Esophagus muscularis mucosa (tissue), 4 donors: Measurements from ENCODE around the gene LCN6. TPM values are rescaled to one million over a fixed set of nuclear protein-coding genes. Genes with fewer than 3 reads are reported as not detected.

Experiments used
- DNase-seq: peaks from one replicate; pipeline ENCODE4 v3.0.0-alpha.2; 2017; ENCODE audit errors: extremely low spot score
- H3K27ac ChIP-seq, 4 donors: fragments of 200-600 bp; sonication (generic); replicated peaks in 1 of 4; 1 replicate in 3 of 4; 2 replicates in 1 of 4; pipeline ENCODE4 v1.5.1; 2016 to 2019; ENCODE audit warnings: mild to moderate bottlenecking in 1 of 4
- H3K27me3 ChIP-seq, 4 donors: fragments of 200-600 bp; sonication (generic); one replicate each; pipeline versions ENCODE4 v1.5.1 to v1.6.0; 2016 to 2019
- H3K36me3 ChIP-seq, 4 donors: fragments of 200-600 bp; sonication (generic); one replicate each; pipeline ENCODE4 v1.5.1; 2016 to 2019
- H3K4me1 ChIP-seq, 4 donors: fragments of 200-600 bp; sonication (generic); one replicate each; pipeline ENCODE4 v1.5.1; 2016 to 2019
- H3K4me3 ChIP-seq, 4 donors: fragments of 200-600 bp; sonication (generic); 1 replicate in 2 of 4; 2 replicates in 2 of 4; pipeline ENCODE4 v1.5.1; 2016 to 2019; ENCODE audit warnings: mild to moderate bottlenecking in 4 of 4, moderate library complexity in 1 of 4
- H3K9me3 ChIP-seq, 4 donors: fragments of 200-600 bp; sonication (generic); 1 replicate in 3 of 4; 2 replicates in 1 of 4; pipeline ENCODE4 v1.5.1; 2016 to 2019
- CTCF ChIP-seq, 3 experiments: fragments of 200-600 bp in 2 of 3; fragments of 450-650 bp in 1 of 3; sonication (generic) in 2 of 3; IDR thresholded peaks; one replicate each; pipeline ENCODE4 v1.5.1; 2017 to 2019; ENCODE audit warnings: antibody characterized with exemption in 3 of 3, mild to moderate bottlenecking in 2 of 3, moderate library complexity in 1 of 3
- EP300 ChIP-seq: sonication (generic); formaldehyde crosslinking; IDR thresholded peaks from one replicate; pipeline ENCODE4 v1.6.1; 2017; ENCODE audit warnings: antibody characterized with exemption
- POLR2A ChIP-seq: fragments of 450-650 bp; IDR thresholded peaks from one replicate; pipeline ENCODE4 v1.6.1; 2017; ENCODE audit warnings: antibody characterized with exemption, moderate library complexity, mild to moderate bottlenecking, low read depth
- POLR2AphosphoS5 ChIP-seq, 2 donors: sonication (generic); formaldehyde crosslinking; IDR thresholded peaks; one replicate each; pipeline ENCODE4 v1.6.1; 2017; ENCODE audit warnings: antibody characterized with exemption in 2 of 2
- WGBS: methylation state at CpG from one replicate; pipeline ENCODE4 v1.1.5; 2018; 5-methylcytosine and 5-hydroxymethylcytosine counted together
- intact Hi-C: fragments of 100-400 bp; cut with DNase I; formaldehyde crosslinking; loops from one replicate; pipeline ENCODE4 v1.15.1; 2023
- total RNA-seq, 4 donors: library from RNA; depleted of rRNA; stranded (reverse); fragments of >200 nt; gene quantifications; one replicate each; pipeline versions ENCODE4 v1.1.0 to v1.2.1, GENCODE V29; 2016

Gene LCN6
- total RNA-seq, 4 donors from 2014 or later: 12.5 to 32.0 (median 23.9) TPM

DNA sequence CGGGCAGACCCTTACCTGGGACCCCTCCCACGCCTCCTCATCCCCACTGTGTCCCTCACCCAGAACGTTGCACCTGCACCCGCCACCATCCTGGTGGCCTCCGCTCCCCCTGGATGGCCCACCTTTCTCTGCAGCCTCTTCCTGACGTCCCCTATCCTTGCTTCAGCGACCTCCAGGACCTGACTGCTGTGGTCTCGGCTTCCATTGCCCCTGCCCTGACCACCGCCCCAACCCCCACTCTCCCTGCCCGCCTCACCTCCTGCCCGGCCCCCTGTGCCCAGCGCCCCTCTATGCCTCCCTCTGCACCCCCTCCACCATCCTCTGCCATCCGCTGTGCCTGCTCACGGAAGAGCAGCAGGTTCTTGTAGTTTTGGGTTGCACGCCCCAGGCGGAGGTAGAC, 7.8 kb downstream of the LCN6 start:
- TF ChIP-seq CTCF (IDR thresholded peaks at IDR 0.05) (no peak), EP300 (no peak), POLR2AphosphoS5 (IDR thresholded peaks at IDR 0.05) (no peak), POLR2A (no peak)
- Histone ChIP-seq H3K4me3 (no peak overlapping the region), H3K27ac (no peak overlapping the region), H3K27me3 (peaks cover 0 to 61% (median 21%) of the 10 kb centered on the region in 4 donors), H3K36me3 (peaks cover 0 to 17% (median 0%) of the 10 kb centered on the region in 4 donors), H3K9me3 (no peaks in the 10 kb centered on the region), H3K4me1 (peaks cover 11 to 31% (median 23%) of the 10 kb centered on the region in 4 donors)
- 90% methylated on average over 16 of the region's 16 CpGs for WGBS
- intact Hi-C loops: no loop called here
- no peak for DNase-seq

DNA sequence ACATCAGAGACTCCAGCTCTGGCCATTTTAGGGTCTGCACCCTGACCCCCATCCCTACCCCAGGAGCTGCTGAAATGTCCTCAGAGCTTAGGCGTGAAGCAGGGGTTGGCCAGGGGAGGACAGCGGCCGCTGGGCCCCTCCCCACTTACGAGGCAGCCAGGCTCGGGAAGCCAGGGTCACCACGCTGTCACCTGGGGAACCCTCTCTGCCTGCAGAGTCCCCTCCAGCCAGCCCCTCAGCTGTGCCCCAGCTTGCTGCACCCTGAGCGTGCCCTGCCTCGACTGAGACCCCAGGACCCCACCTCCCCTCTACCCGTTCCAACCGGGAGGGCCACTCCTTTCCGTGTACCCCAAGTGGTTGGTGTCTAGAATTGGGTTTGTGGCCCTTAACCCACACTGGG, 8.3 kb downstream of the LCN6 start:
- Histone ChIP-seq H3K9me3 (no peaks in the 10 kb centered on the region), H3K4me1 (peaks cover 11 to 31% (median 23%) of the 10 kb centered on the region in 4 donors), H3K4me3 (no peak overlapping the region), H3K27ac (no peak overlapping the region), H3K27me3 (peaks cover 0 to 56% (median 21%) of the 10 kb centered on the region in 4 donors), H3K36me3 (peaks cover 0 to 17% (median 0%) of the 10 kb centered on the region in 4 donors)
- 81% methylated on average over 5 of the region's 11 CpGs for WGBS
- intact Hi-C loops: no loop called here
- DNase-seq: no peak
- TF ChIP-seq POLR2AphosphoS5 (IDR thresholded peaks at IDR 0.05): no peak
- TF ChIP-seq POLR2A: no peak
- TF ChIP-seq EP300: no peak
- TF ChIP-seq CTCF (IDR thresholded peaks at IDR 0.05): no peak

DNA sequence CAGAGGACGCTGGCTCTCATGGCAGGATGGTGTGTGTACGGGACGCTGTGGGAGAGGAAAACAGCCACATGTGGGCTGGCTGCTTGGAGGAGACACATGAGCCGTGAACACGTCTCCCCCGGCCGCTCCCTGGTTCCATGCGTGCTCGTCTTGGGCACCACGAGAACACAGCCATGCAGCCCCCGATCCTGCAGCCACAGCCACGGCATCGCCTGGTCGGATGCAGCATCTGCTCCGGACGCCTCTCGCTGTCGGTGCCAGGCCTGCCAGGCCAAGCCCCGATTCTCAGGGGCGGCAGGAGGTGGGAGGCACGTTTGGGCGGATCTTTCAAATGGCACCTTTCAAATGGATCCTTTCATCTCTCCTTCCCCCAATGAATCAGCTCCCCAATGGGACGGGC, 8.8 kb downstream of the LCN6 start:
- Histone ChIP-seq H3K36me3 (peaks cover 0 to 17% (median 0%) of the 10 kb centered on the region in 4 donors), H3K4me3 (no peak overlapping the region), H3K9me3 (no peaks in the 10 kb centered on the region), H3K4me1 (peaks cover 11 to 31% (median 23%) of the 10 kb centered on the region in 4 donors), H3K27ac (no peak overlapping the region), H3K27me3 (peaks cover 0 to 51% (median 21%) of the 10 kb centered on the region in 4 donors)
- no peak for TF ChIP-seq POLR2AphosphoS5 (IDR thresholded peaks at IDR 0.05)
- no peak for TF ChIP-seq EP300
- TF ChIP-seq CTCF (IDR thresholded peaks at IDR 0.05): no peak
- no peak for TF ChIP-seq POLR2A
- WGBS: 80% methylated on average over 21 of the region's 23 CpGs
- no peak for DNase-seq
- intact Hi-C loops: no loop called here

DNA sequence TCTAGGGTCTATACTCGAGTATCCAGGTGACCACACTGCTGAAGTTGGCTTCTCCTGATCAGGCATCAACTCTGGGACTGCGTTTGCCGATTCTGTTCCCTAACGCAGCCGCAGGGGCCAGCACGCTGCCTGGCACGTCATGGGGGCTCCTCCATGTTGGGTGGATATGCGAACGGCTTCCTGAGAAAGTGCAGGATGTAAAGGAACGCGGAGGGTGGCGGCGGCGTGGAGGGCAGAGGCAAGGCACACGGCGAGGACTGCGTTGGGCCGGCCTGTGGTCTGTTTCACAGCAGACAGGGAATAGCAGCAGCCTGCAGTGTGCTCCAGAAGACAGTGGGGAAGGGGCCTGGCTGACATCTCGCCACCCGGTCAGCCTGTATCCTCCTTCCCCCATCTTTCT, 9.4 kb downstream of the LCN6 start:
- WGBS: 86% methylated on average over 20 of the region's 20 CpGs
- H3K27me3 ChIP-seq: peaks cover 0 to 45% (median 21%) of the 10 kb centered on the region in 4 donors
- TF ChIP-seq EP300: no peak
- H3K4me3 ChIP-seq: no peak overlapping the region
- H3K27ac ChIP-seq: no peak overlapping the region
- H3K9me3 ChIP-seq: no peaks in the 10 kb centered on the region
- peaks cover 0 to 14% (median 0%) of the 10 kb centered on the region in 4 donors for H3K36me3 ChIP-seq
- H3K4me1 ChIP-seq: peaks cover 11 to 31% (median 23%) of the 10 kb centered on the region in 4 donors
- DNase-seq: no peak
- intact Hi-C loops: no loop called here

DNA sequence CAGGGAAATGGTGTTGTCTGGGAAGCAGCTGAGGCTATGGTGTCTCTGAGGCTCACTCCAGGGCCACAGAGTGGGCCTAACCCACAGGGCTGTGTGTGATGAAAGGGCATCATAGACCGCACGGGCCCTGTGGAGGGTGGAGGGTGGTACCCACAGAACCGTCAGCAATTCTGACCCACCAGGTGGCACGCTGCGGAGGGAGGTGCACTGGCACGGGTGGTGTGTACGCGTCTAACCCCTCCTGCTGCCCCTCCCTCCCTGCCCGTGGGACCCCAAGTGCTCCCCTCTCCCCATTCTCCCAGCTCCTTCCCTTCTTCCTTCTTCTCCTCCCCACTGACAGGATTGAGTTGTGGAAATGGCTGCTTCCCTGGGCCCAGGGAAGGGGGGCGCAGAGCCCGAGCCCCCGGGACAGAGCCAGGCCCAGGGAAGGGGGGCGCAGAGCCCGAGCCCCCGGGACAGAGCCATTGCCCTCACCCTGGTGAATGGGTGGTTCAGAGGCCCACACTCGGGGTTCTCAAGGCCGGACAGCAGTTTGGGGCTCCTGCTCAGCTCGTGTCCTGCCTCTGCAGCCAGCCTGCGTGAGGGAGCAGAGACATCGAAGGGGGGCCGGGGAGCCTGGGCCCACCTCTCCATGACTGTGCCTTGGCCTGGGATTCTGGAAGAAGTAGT, 12.4 kb downstream of the LCN6 start:
- H3K27ac ChIP-seq: no peak overlapping the region
- TF ChIP-seq EP300: no peak
- TF ChIP-seq CTCF (IDR thresholded peaks at IDR 0.05): no peak
- TF ChIP-seq POLR2AphosphoS5 (IDR thresholded peaks at IDR 0.05): no peak
- TF ChIP-seq POLR2A: no peak
- no peaks in the 10 kb centered on the region for H3K9me3 ChIP-seq
- intact Hi-C loops: no loop called here
- H3K36me3 ChIP-seq: peaks cover 0 to 3% (median 0%) of the 10 kb centered on the region in 4 donors
- no peak overlapping the region for H3K4me3 ChIP-seq
- H3K27me3 ChIP-seq: peaks cover 0 to 15% (median 2%) of the 10 kb centered on the region in 4 donors
- peaks cover 3 to 4% (median 3%) of the 10 kb centered on the region in 4 donors for H3K4me1 ChIP-seq
- no peak for DNase-seq
- WGBS: 82% methylated on average over 13 of the region's 21 CpGs
